Natural killer cell (primary cell): ENCODE data around the gene ATP2A2. TPM values are rescaled to one million over a fixed set of nuclear protein-coding genes. Genes with fewer than 3 reads are reported as not detected.

Experiments used
- ATAC-seq, 3 donors: fragments of 150-1000 bp in 2 of 3; fragments of 200-7000 bp in 1 of 3; cut with Tn5 transposase; 1 replicate in 1 of 3; 2 replicates in 2 of 3; pipeline ENCODE4 v1.10.0; 2021; ENCODE audit warnings: mild to moderate bottlenecking in 2 of 3, moderate library complexity in 2 of 3
- DNase-seq, 2 donors: peaks; one replicate each; pipeline versions ENCODE4 v3.0.0 to v3.0.0-alpha.2; 2013 to 2021; ENCODE audit warnings: mixed read lengths in 1 of 2
- H3K27ac ChIP-seq: one replicate; pipeline ENCODE4 v1.5.1; 2013; ENCODE audit warnings: mild to moderate bottlenecking, low read length
- H3K27me3 ChIP-seq: one replicate; pipeline ENCODE4 v1.6.1; 2013; ENCODE audit warnings: low read length; ENCODE audit not compliant: control insufficient read depth, insufficient read depth
- H3K36me3 ChIP-seq: one replicate; pipeline ENCODE4 v1.6.1; 2013; ENCODE audit warnings: low read length; ENCODE audit not compliant: control insufficient read depth, insufficient read depth
- H3K4me1 ChIP-seq: one replicate; pipeline ENCODE4 v1.6.1; 2013; ENCODE audit warnings: low read length; ENCODE audit not compliant: control insufficient read depth, insufficient read depth
- H3K4me3 ChIP-seq: one replicate; pipeline ENCODE4 v1.5.1; 2013; ENCODE audit warnings: low read length
- H3K9me3 ChIP-seq: one replicate; pipeline ENCODE4 v1.6.1; 2013; ENCODE audit warnings: low read length; ENCODE audit not compliant: control insufficient read depth, insufficient read depth
- H3K27ac Mint-ChIP-seq, 2 donors: one replicate each; pipeline ENCODE4 v1.8.0; 2022; ENCODE audit warnings: mild to moderate bottlenecking in 2 of 2, mixed read lengths in 2 of 2, moderate library complexity in 1 of 2
- H3K27me3 Mint-ChIP-seq, 2 donors: one replicate each; pipeline ENCODE4 v1.8.0; 2022; ENCODE audit warnings: low read depth in 2 of 2, mixed read lengths in 2 of 2
- H3K36me3 Mint-ChIP-seq: one replicate; pipeline ENCODE4 v1.8.0; 2022; ENCODE audit warnings: mixed read lengths
- H3K4me1 Mint-ChIP-seq, 2 donors: one replicate each; pipeline ENCODE4 v1.8.0; 2022; ENCODE audit warnings: mixed read lengths in 2 of 2
- H3K4me3 Mint-ChIP-seq: one replicate; pipeline ENCODE4 v1.8.0; 2022; ENCODE audit warnings: mild to moderate bottlenecking, moderate library complexity, mixed read lengths
- H3K9me3 Mint-ChIP-seq, 2 donors: one replicate each; pipeline ENCODE4 v1.8.0; 2022; ENCODE audit warnings: mixed read lengths in 2 of 2
- CTCF ChIP-seq: fragments of 200-600 bp; IDR thresholded peaks from one replicate; pipeline ENCODE4 v1.8.0; 2022; ENCODE audit warnings: antibody characterized with exemption
- WGBS: methylation state at CpG from one replicate; pipeline ENCODE4 v1.1.7; 2013; ENCODE audit warnings: missing lambda C conversion rate; ENCODE audit not compliant: insufficient coverage; 5-methylcytosine and 5-hydroxymethylcytosine counted together
- intact Hi-C: fragments of 100-400 bp; cut with micrococcal nuclease; formaldehyde crosslinking; loops from one replicate; pipeline ENCODE4 v1.14.2; 2022
- total RNA-seq, 4 donors: library from RNA; stranded (reverse); fragments of 120-200 nt in 1 of 4; gene quantifications; one replicate each; pipeline versions ENCODE4 v1.2.3 to v1.2.4, GENCODE V29; 2013 to 2022

Gene ATP2A2
- total RNA-seq, 3 donors from 2014 or later (not counting 1 experiment from before 2014, with no cell fraction given): 118 to 140 (median 123) TPM

DNA sequence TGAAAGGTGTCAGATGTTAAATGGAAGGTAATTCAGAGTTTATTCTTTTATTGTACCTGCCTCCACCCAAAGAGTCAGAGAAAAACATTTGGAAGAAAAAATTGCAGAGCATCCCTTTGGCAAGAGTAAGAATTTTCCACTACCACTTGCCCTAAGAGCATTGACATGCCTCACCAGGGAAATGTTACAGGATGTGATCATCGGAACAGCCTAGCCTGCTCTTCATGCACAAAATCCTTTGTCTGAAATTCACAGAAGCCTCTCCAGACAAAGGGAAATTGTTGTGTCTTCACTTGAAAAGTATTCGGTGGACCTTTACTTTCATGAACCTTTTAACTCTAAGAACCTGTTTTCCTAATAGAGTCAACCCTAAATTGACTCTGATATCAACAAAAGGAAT is 36.9 kb downstream of the ATP2A2 start:
- Histone ChIP-seq H3K36me3 (peaks cover 7% of the 10 kb centered on the region), H3K9me3 (no peaks in the 10 kb centered on the region), H3K27ac (no peak overlapping the region), H3K4me3 (no peak overlapping the region), H3K27me3 (no peaks in the 10 kb centered on the region), H3K4me1 (peaks cover 14% of the 10 kb centered on the region)
- Mint-ChIP-seq H3K27me3 (no peaks in the 10 kb centered on the region), H3K4me1 (peaks cover 29 to 41% of the 10 kb centered on the region in 2 donors), H3K27ac (peak overlapping the region in 1 of 2 donors; percentile 38), H3K36me3 (no peaks in the 10 kb centered on the region), H3K9me3 (no peaks in the 10 kb centered on the region), H3K4me3 (no peak overlapping the region)
- DNase-seq: no peak
- intact Hi-C loops: no loop called here
- WGBS: 91% methylated on average over 2 of the region's 2 CpGs
- ATAC-seq: no peak
- no peak for TF ChIP-seq CTCF

DNA sequence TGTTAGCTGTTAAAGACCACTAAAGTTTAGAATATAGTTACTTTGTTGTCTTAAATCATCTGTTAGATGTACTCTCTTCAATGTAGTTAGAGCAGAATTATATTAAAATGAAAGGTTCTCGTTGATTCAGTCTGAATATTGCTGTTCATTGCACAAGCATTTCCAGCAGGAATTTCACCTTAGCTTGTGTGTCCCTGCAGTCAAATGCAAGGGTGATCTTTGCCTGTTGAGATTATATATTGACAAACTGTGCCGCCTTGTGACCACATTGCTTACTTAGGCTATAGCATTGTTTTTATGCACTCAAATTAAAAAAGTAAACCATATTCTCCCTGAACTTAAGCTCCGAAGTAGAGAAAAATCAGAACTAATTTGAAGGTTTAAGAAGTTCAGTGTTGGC is 39.5 kb downstream of the ATP2A2 start:
- Histone ChIP-seq H3K4me3 (no peak overlapping the region), H3K9me3 (no peaks in the 10 kb centered on the region), H3K4me1 (peaks cover 3% of the 10 kb centered on the region), H3K36me3 (peaks cover 13% of the 10 kb centered on the region), H3K27ac (no peak overlapping the region), H3K27me3 (no peaks in the 10 kb centered on the region)
- Mint-ChIP-seq H3K4me3 (no peak overlapping the region), H3K4me1 (peaks cover 19 to 26% of the 10 kb centered on the region in 2 donors), H3K36me3 (no peaks in the 10 kb centered on the region), H3K27ac (no peak overlapping the region), H3K27me3 (no peaks in the 10 kb centered on the region), H3K9me3 (no peaks in the 10 kb centered on the region)
- no peak for TF ChIP-seq CTCF
- ATAC-seq: no peak
- no peak for DNase-seq
- WGBS: 100% methylated on average over 3 of the region's 3 CpGs
- intact Hi-C loops: no loop called here

DNA sequence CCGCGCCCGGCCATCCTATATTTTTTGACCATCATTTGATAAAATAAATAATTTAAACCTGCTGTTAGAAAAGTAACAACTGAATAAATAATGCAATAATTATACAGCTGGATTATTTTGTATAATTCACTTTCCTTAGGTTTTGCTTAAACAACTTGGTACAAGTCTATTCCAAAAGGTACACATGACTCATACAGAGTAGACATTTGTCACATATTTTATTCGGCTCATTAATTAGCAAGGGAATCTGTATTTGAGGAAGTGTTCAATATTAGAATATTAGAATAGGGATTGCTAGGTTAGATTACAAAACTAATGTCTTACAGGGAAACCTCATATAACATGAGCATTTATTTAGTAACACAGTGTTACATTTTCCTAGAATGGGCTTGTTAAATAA is 48.7 kb downstream of the ATP2A2 start:
- Mint-ChIP-seq H3K36me3 (peaks cover 20% of the 10 kb centered on the region), H3K27me3 (no peaks in the 10 kb centered on the region), H3K4me1 (peaks cover 14 to 33% of the 10 kb centered on the region in 2 donors), H3K4me3 (no peak overlapping the region), H3K27ac (peak overlapping the region; percentile 40 to 46), H3K9me3 (no peaks in the 10 kb centered on the region)
- Histone ChIP-seq H3K4me3 (no peak overlapping the region), H3K4me1 (no peaks in the 10 kb centered on the region), H3K9me3 (no peaks in the 10 kb centered on the region), H3K27ac (no peak overlapping the region), H3K36me3 (peaks cover 71% of the 10 kb centered on the region), H3K27me3 (no peaks in the 10 kb centered on the region)
- TF ChIP-seq CTCF: no peak
- no peak for ATAC-seq
- DNase-seq: no peak
- 93% methylated on average over 3 of the region's 4 CpGs for WGBS
- intact Hi-C loops: no loop called here

DNA sequence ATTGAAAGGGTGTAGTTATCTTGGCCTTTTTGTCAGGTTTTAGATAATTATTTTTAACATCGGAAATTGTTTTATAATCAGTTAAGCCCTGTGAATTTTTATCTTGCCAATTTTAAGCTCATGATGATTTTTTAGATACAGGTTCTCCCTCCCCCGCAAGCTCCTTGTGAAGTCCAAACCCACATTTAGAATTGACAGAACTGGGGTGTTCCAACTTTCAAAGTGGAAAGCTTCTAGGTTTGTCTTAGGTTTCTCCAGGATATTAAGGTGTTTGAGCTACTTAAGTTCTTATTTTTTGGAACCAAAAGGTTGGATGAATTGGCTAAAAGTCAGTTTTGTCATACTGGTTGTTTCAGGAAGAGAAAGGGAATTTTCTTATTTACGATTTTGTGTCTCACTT is 49.1 kb downstream of the ATP2A2 start:
- H3K27ac ChIP-seq: no peak overlapping the region
- peaks cover 75% of the 10 kb centered on the region for H3K36me3 ChIP-seq
- DNase-seq (no peak), ATAC-seq (no peak)
- Mint-ChIP-seq H3K4me3 (no peak overlapping the region), H3K27ac (peak overlapping the region; percentile 40 to 46), H3K36me3 (peaks cover 20% of the 10 kb centered on the region), H3K9me3 (no peaks in the 10 kb centered on the region), H3K4me1 (peaks cover 14 to 33% of the 10 kb centered on the region in 2 donors), H3K27me3 (no peaks in the 10 kb centered on the region)
- no peaks in the 10 kb centered on the region for H3K9me3 ChIP-seq
- H3K27me3 ChIP-seq: no peaks in the 10 kb centered on the region
- H3K4me3 ChIP-seq: no peak overlapping the region
- no peak for TF ChIP-seq CTCF
- H3K4me1 ChIP-seq: no peaks in the 10 kb centered on the region
- intact Hi-C loops: no loop called here
- 92% methylated on average over 3 of the region's 3 CpGs for WGBS
